Kidney glomerular epithelial cell (primary cell): ENCODE data around the gene CHMP2A.

ENCODE experiments used
- DNase-seq: peaks from one replicate; lab custom pipeline; 2025; lab: John Stamatoyannopoulos, UW

CHMP2A gene

GRCh38 chr19:58569943-58570670 lies 15.2 kb upstream of the CHMP2A start:
- DNase-seq: no peak

- DNase-seq: no peak
Observed at GRCh38 chr19:58569191-58569942, 14.5 kb upstream of the CHMP2A start.

GRCh38 chr19:58568453-58569130 lies 13.7 kb upstream of the CHMP2A start:
- DNase-seq: no peak

GRCh38 chr19:58566989-58567388 lies 12.1 kb upstream of the CHMP2A start:
- DNase-seq: no peak

DNA sequence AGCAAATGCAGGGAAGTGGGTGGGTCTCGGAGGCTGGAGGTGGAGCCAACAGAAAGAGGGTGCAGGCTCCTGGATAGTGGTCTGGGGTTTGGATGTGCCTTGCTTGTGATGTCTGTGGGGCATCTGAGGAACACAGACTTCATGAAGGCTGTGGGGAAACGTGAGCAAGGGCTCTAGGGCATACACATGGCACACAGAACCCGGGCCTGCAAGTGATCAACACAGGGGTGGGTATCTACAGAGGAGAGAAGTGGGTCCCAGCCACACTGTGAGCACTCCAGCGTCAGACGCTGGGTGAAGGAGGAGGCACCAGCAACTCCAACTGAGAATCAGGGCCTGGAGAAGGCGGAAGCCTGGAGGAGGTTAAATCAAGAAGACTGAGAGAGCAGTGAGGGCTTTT lies 8.9 kb upstream of the CHMP2A start:
- DNase-seq: no peak

- no peak for DNase-seq
Observed at GRCh38 chr19:58563034-58563573, 8.2 kb upstream of the CHMP2A start.

GRCh38 chr19:58562122-58563033 lies 7.5 kb upstream of the CHMP2A start:
- DNase-seq: no peak

- no peak for DNase-seq
Observed at GRCh38 chr19:58561373-58562121, 6.6 kb upstream of the CHMP2A start.

DNA sequence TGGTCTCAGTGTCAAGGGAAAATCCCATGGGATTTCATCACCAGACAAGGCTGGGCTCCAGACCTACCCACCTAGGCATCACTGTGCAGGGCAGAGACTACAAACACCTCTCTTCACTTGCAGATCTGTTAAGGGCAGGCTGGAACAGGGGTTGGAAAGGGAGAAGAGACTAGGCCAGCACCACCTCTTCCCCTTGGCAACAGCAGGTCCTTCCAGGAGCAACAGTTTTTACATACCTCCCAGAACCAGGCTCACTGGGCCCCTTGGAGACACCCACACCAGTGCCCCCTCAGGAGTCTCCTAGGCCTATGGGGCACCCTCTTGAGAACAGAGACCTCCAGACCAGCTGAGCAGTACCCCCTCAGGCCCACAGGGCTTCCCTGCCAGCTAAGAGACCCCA lies 6.0 kb upstream of the CHMP2A start:
- no peak for DNase-seq

- DNase-seq: no peak
Observed at GRCh38 chr19:58560007-58560887, 5.3 kb upstream of the CHMP2A start.

GRCh38 chr19:58559275-58560006 lies 4.5 kb upstream of the CHMP2A start:
- DNase-seq: no peak

- DNase-seq: no peak
Observed at GRCh38 chr19:58558623-58559274, 3.8 kb upstream of the CHMP2A start.

- no peak for DNase-seq
Observed at GRCh38 chr19:58558066-58558622, 3.2 kb upstream of the CHMP2A start, which contains the start of gene UBE2M. UBE2M (minus strand) TSS chr19:58558611; CDS start chr19:58558381, 230 bp downstream.

DNA sequence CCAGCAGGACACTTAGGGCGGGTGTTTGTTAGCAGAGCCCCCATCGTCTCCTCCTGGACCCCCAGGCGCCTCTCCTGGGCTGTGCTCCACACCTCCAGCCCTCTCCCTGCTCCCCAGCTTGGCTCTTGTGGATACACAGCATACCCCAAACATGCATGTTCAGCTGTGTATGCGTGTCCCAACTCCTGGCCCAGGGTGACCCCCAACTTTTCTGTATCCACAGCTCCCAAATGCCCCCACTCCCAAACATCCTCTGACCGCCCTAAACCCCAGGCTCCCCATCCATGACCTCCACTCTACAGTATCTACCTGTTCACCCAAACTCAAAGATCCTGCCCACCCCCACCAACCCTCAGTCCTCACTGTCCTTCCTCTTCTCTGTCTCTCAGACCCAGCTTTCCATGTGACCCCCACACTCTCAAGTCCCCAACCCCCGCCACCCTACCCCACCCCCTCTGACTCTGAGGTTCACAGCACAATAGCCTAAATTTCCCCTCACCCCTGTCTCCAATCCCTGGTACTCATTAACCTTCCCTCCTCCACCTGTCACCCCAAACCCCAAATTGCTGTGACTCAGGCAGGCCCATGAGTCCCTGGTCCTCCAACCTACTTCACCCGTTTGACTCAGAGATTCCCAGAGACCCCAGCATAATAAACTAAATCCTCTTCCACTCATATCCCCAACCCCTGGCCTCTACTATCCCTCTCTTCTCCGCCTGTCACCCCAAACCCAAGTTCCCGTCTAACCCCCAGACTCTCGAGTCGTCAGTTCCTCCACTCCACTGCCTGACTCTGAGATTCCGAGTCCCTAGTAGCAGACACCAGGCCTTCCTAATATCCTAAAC lies 2.5 kb upstream of the CHMP2A start:
- DNase-seq: no peak

DNA sequence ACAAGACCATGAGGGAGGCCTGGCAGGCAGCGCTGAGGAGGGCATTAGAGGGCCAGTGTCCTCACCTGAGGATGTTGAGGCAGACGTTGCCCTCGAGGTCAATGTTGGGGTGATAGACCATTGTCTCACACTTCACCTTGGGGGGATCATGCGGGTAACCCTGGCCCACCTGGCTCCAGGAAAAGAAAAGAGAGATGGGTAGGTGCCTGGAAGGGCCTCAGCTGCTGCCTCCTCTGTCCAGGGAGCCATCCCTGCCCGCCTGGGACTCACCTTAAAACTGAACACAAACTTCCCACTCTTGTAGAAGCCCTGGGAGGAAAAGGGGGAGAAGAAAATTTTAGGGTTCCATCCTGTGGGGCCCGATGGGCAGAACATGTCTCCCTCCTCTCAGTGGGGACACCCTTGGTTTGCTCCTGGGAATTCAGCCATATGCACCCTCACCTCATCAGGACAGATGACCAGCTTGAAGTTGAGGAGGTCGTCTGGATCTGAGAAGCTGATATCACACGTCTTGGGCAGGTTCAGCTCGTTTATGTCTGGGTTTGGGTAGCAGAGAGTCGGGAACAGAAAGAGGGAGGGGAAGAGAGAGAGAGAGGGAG lies 1.8 kb upstream of the CHMP2A start:
- no peak for DNase-seq

DNA sequence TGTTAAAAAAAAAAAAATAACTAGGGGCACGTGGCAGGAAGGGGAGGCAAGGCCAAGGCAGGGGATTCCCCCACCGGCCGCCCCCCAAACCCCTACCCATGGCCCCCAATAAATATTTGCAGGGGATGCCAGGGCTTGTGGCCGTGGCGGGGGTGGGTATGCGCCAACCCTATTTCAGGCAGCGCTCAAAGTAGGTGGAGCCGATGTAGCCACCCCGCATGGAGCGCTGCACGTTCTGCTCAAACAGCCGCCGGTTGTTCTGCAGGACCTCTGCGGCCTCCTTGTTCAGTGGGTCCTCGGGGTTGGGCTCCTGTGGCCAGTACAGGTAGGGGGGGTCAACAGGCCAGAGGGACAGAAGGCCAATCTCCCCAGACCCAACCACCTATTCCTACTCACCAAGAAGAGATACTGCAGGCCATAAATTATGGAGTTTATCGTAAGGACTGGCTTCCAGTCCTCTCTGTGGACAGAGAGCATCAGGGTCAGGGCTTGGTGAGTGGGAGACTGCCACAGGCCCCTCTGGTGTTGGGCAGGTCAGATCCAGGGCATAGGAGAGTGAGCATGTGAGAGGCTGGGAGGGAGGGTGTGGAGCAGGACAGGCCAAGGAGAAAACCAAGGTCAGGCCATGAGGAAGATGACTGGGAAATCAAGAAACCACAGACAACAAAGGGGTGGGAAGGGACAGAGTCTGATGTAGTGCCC lies 1.2 kb upstream of the CHMP2A start:
- no peak for DNase-seq
